ENCODE measurements around the gene RALGAPA2. TPM values are rescaled to one million over a fixed set of nuclear protein-coding genes. Genes with fewer than 3 reads are reported as not detected.

RALGAPA2 gene
- total RNA-seq, 1 experiment from 2014 or later = 9.8 TPM

GRCh38 chr20:20463933-20464374, 248.5 kb downstream of the RALGAPA2 start:
- no peaks in the 10 kb centered on the region for H3K9me3 ChIP-seq (ENCODE audit: low read length)
- no peak overlapping the region for H3K4me2 ChIP-seq (ENCODE audit: low read length)
- H3K79me2 ChIP-seq (ENCODE audit: low read length) = no peaks in the 10 kb centered on the region
- H3K4me1 ChIP-seq (ENCODE audit: insufficient read depth, low read length) = peaks cover 10% of the 10 kb centered on the region
- no peaks in the 10 kb centered on the region for H3K36me3 ChIP-seq (ENCODE audit: low read depth, low read length)
- TF ChIP-seq EZH2phosphoT487 (IDR thresholded peaks at IDR 0.05; ENCODE audit: borderline replicate concordance, low read length) = no peak
- no peak for TF ChIP-seq EZH2 (IDR thresholded peaks at IDR 0.05; ENCODE audit: low read length, unreplicated experiment)
- no peak for TF ChIP-seq CTCF (conservative IDR thresholded peaks at IDR 0.05; ENCODE audit: low read depth, low read length)
- ATAC-seq (no peak), DNase-seq (no peak)
- BruUV-seq (replicated peaks) = no TSS peak
- no peak overlapping the region for H2AFZ ChIP-seq (ENCODE audit: low read length)
- intact Hi-C loops (cut with micrococcal nuclease) = loop anchor here (2.0 kb wide), 1 partner anchor 105 kb away; no protein-coding TSS in a partner anchor
- POLR2A ChIA-PET (ENCODE audit: unreplicated experiment) = no interaction called here
- no peak overlapping the region for H3K4me3 ChIP-seq (ENCODE audit: low read length)
- no peak overlapping the region for H3K9ac ChIP-seq (ENCODE audit: low read length)
- no peaks in the 10 kb centered on the region for H3K9me2 ChIP-seq (replicated peaks; ENCODE audit: low read length)
- CTCF ChIA-PET = no interaction called here
- no peak overlapping the region for H3K27ac ChIP-seq (ENCODE audit: low read length)
- H4K20me1 ChIP-seq (ENCODE audit: low read length) = no peaks in the 10 kb centered on the region
- H3K27me3 ChIP-seq (ENCODE audit: low read length) = no peaks in the 10 kb centered on the region
- H3F3A ChIP-seq (ENCODE audit: low read length, unreplicated experiment) = no peaks in the 10 kb centered on the region

DNA sequence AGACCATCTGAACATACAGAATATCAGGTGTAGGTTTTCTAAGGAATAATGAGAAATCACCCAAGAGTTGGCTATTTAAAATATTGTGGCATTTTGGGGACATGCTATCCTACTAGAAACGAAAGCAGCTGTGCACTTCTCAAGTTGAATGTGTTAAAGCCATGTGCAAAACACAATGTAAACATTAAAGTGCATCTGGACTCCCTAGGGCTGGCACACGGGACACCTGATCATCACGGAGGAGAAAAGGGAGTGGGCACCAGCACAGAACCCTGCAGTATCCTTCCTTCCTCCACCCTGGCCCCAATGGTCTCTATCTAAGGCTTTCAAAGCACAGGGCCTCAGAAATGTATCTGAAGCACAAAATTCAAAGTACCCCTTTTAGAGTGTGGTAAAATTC, 250.3 kb downstream of the RALGAPA2 start:
- no peaks in the 10 kb centered on the region for H3F3A ChIP-seq (ENCODE audit: low read length, unreplicated experiment)
- H3K4me1 ChIP-seq (ENCODE audit: insufficient read depth, low read length) = peaks cover 20% of the 10 kb centered on the region
- no peaks in the 10 kb centered on the region for H4K20me1 ChIP-seq (ENCODE audit: low read length)
- CTCF ChIA-PET = no interaction called here
- no peaks in the 10 kb centered on the region for H3K9me3 ChIP-seq (ENCODE audit: low read length)
- no peaks in the 10 kb centered on the region for H3K27me3 ChIP-seq (ENCODE audit: low read length)
- POLR2A ChIA-PET (ENCODE audit: unreplicated experiment) = no interaction called here
- no peaks in the 10 kb centered on the region for H3K9me2 ChIP-seq (replicated peaks; ENCODE audit: low read length)
- intact Hi-C loops (cut with micrococcal nuclease) = no loop called here
- no peak overlapping the region for H3K27ac ChIP-seq (ENCODE audit: low read length)
- H3K9ac ChIP-seq (ENCODE audit: low read length) = no peak overlapping the region
- no TSS peak for BruUV-seq (replicated peaks)
- H2AFZ ChIP-seq (ENCODE audit: low read length) = no peak overlapping the region
- H3K4me3 ChIP-seq (ENCODE audit: low read length) = no peak overlapping the region
- no peaks in the 10 kb centered on the region for H3K79me2 ChIP-seq (ENCODE audit: low read length)
- TF ChIP-seq EZH2 (IDR thresholded peaks at IDR 0.05; ENCODE audit: low read length, unreplicated experiment) = no peak
- no peak for TF ChIP-seq EZH2phosphoT487 (IDR thresholded peaks at IDR 0.05; ENCODE audit: borderline replicate concordance, low read length)
- TF ChIP-seq CTCF (conservative IDR thresholded peaks at IDR 0.05; ENCODE audit: low read depth, low read length) = no peak
- DNase-seq (no peak), ATAC-seq (no peak)
- no peaks in the 10 kb centered on the region for H3K36me3 ChIP-seq (ENCODE audit: low read depth, low read length)
- no peak overlapping the region for H3K4me2 ChIP-seq (ENCODE audit: low read length)

GRCh38 chr20:20461551-20461950, 250.9 kb downstream of the RALGAPA2 start:
- Histone ChIP-seq H3K79me2 (ENCODE audit: low read length) (no peaks in the 10 kb centered on the region), H3K4me3 (ENCODE audit: low read length) (no peak overlapping the region), H3K9me2 (replicated peaks; ENCODE audit: low read length) (no peaks in the 10 kb centered on the region), H2AFZ (ENCODE audit: low read length) (no peak overlapping the region), H3K4me2 (ENCODE audit: low read length) (no peak overlapping the region), H4K20me1 (ENCODE audit: low read length) (no peaks in the 10 kb centered on the region), H3K4me1 (ENCODE audit: insufficient read depth, low read length) (peaks cover 26% of the 10 kb centered on the region), H3K9me3 (ENCODE audit: low read length) (no peaks in the 10 kb centered on the region), H3K36me3 (ENCODE audit: low read depth, low read length) (no peaks in the 10 kb centered on the region), H3K9ac (ENCODE audit: low read length) (no peak overlapping the region), H3K27ac (ENCODE audit: low read length) (no peak overlapping the region), H3F3A (ENCODE audit: low read length, unreplicated experiment) (peaks cover 4% of the 10 kb centered on the region), H3K27me3 (ENCODE audit: low read length) (no peaks in the 10 kb centered on the region)
- ChIA-PET CTCF (no interaction called here), POLR2A (ENCODE audit: unreplicated experiment) (no interaction called here)
- ATAC-seq (no peak), DNase-seq (no peak)
- intact Hi-C loops (cut with micrococcal nuclease) = no loop called here
- BruUV-seq (replicated peaks) = no TSS peak
- TF ChIP-seq CTCF (conservative IDR thresholded peaks at IDR 0.05; ENCODE audit: low read depth, low read length) (no peak), EZH2phosphoT487 (IDR thresholded peaks at IDR 0.05; ENCODE audit: borderline replicate concordance, low read length) (no peak), EZH2 (IDR thresholded peaks at IDR 0.05; ENCODE audit: low read length, unreplicated experiment) (no peak)
